Epithelial cell of proximal tubule (primary cell): ENCODE measurements around the gene ATG16L1. TPM values are rescaled to one million over a fixed set of nuclear protein-coding genes. Genes with fewer than 3 reads are reported as not detected.
"Not testable (repeated sequence)": the region's sequence is repeated elsewhere in the genome, so short reads cannot be mapped to it uniquely, and the experiment has no call there.

Experiments used
- DNase-seq: peaks from one replicate; pipeline ENCODE4 v3.0.0-alpha.2; 2011; ENCODE audit warnings: low read depth
- H3K4me3 ChIP-seq: 2 replicates; pipeline ENCODE4 v1.5.1; 2011; ENCODE audit warnings: low read depth, mild to moderate bottlenecking, low read length
- total RNA-seq: library from RNA; depleted of rRNA; stranded (reverse); fragments of >200 nt; gene quantifications from 2 replicates; pipeline ENCODE4 v1.2.3, GENCODE V29; 2015
- TF ChIP-seq, protein P1 (sequence below): conservative IDR thresholded peaks from 2 replicates; pipeline ENCODE4 v1.5.1; 2012; ENCODE audit warnings: low read depth, mild to moderate bottlenecking, low read length

The ATG16L1 gene
- total RNA-seq, 1 donor from 2014 or later: 29.9 TPM

DNA sequence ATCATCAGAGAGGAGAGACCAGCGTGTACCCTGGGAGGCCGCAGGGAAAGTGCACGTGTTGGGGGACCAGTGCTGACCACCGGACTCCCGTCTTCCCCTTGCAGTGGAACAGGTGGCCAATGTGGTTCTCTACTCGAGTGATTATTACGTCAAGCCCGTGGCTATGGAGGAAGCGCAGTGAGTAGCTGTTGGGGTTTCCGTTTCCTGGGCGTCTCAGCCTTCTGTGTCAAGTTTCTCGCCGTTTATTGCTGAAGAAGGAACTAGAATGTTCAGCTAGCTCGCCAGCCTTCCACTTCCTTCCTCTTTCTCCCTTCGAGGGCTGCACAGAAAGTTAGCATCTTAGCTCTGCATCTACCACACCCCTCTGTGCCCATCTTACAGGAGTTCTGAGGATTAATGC lies 80.1 kb downstream of the ATG16L1 start:
- no peak overlapping the region for H3K4me3 ChIP-seq
- TF ChIP-seq, protein P1, sequence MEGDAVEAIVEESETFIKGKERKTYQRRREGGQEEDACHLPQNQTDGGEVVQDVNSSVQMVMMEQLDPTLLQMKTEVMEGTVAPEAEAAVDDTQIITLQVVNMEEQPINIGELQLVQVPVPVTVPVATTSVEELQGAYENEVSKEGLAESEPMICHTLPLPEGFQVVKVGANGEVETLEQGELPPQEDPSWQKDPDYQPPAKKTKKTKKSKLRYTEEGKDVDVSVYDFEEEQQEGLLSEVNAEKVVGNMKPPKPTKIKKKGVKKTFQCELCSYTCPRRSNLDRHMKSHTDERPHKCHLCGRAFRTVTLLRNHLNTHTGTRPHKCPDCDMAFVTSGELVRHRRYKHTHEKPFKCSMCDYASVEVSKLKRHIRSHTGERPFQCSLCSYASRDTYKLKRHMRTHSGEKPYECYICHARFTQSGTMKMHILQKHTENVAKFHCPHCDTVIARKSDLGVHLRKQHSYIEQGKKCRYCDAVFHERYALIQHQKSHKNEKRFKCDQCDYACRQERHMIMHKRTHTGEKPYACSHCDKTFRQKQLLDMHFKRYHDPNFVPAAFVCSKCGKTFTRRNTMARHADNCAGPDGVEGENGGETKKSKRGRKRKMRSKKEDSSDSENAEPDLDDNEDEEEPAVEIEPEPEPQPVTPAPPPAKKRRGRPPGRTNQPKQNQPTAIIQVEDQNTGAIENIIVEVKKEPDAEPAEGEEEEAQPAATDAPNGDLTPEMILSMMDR: no peak
- no peak for DNase-seq

GRCh38 chr2:233332125-233332524 lies 80.7 kb downstream of the ATG16L1 start:
- no peak for DNase-seq
- TF ChIP-seq, protein P1: no peak
- H3K4me3 ChIP-seq: no peak overlapping the region

DNA sequence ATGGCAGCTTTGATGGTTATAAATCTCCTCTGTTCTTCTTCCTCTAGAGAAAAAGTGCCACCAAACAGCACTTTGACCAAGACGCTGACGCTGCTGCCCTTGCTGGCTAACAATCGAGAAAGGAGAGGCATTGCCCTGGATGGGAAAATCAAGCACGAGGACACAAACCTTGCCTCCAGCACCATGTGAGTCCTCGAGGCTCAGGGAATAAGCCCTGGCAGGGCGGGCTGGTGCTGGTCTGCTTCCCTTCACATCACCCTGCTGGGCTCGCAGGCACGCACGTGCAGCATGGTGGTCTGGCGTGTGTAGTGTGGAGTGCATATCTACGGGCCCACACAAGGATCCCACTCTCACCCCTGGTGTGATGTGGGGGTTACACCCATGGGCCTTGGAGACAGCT lies 83.4 kb downstream of the ATG16L1 start:
- H3K4me3 ChIP-seq: no peak overlapping the region
- no peak for DNase-seq
- TF ChIP-seq, protein P1: no peak

- DNase-seq, H3K4me3 ChIP-seq: not testable (repeated sequence)
Observed at GRCh38 chr2:233336091-233336490, 84.6 kb downstream of the ATG16L1 start.

DNA sequence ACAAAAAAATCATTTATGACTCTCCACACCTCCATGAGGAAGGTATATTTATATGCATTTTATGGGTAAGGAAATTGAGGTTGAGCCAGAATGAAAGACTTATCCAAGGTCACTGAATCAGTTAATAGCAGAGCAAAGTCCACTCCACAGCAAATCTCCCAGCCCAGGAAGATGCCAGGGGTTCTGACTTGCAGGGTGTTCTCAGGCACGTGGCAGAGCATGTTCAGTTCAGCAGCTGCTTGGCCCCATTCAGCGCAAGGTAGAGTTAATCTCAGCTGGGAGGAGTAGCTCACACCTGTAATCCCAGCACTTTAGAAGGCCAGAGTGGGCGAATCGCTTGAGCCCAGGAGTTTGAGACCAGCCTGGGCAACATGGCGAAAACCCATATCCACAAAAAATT lies 85.1 kb downstream of the ATG16L1 start:
- TF ChIP-seq, protein P1: no peak
- no peak overlapping the region for H3K4me3 ChIP-seq

DNA sequence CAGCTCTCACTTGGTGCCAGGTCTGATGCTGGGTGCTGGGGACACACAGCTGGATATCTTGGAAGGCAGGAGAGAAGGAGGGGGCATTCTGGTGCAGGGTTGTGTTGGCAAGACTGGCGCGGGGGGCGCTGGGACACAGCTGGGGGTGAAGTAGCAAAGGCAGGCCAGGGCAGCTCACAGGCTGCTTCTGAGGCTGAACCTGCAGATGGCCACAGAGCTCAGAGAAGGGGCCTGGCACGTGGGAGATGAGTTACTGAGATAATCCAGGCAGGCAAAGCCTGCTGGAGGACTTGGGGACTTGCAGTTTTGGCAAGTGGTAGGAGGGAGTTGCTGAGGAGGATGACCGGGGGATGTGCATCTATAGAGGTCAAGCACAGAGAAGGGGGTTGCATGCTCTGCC lies 86.6 kb downstream of the ATG16L1 start:
- DNase-seq: no peak
- TF ChIP-seq, protein P1: no peak
- H3K4me3 ChIP-seq: no peak overlapping the region

More for the DNA sequence above, 85.1 kb downstream of the ATG16L1 start:
- no peak for DNase-seq

GRCh38 chr2:233338812-233339368 lies 87.4 kb downstream of the ATG16L1 start:
- no peak overlapping the region for H3K4me3 ChIP-seq
- TF ChIP-seq, protein P1: no peak
- no peak for DNase-seq
